PC-3 (cell line): Measurements from ENCODE around the gene IL1F10.

Source experiments
- EZH2 ChIP-seq: fragments of 300-600 bp; sonication (generic); IDR thresholded peaks from one replicate; pipeline ENCODE4 v1.6.1; 2017; ENCODE audit warnings: antibody characterized with exemption, mild to moderate bottlenecking, low read length; ENCODE audit not compliant: unreplicated experiment
- TF ChIP-seq, protein P1 (sequence below): fragments of 300-600 bp; sonication (generic); conservative IDR thresholded peaks from 2 replicates; pipeline ENCODE4 v1.5.1; 2017; ENCODE audit warnings: antibody characterized with exemption, low read depth, mild to moderate bottlenecking, low read length

DNA sequence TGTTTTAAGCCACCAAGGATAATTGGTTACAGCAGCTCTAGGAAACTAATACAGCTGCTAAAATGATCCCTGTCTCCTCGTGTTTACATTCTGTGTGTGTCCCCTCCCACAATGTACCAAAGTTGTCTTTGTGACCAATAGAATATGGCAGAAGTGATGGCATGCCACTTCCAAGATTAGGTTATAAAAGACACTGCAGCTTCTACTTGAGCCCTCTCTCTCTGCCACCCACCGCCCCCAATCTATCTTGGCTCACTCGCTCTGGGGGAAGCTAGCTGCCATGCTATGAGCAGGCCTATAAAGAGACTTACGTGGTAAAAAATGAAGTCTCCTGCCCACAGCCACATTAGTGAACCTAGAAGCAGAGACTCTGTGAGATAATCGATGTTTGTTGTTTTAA is 3.5 kb upstream of the IL1F10 start:
- TF ChIP-seq, protein P1, sequence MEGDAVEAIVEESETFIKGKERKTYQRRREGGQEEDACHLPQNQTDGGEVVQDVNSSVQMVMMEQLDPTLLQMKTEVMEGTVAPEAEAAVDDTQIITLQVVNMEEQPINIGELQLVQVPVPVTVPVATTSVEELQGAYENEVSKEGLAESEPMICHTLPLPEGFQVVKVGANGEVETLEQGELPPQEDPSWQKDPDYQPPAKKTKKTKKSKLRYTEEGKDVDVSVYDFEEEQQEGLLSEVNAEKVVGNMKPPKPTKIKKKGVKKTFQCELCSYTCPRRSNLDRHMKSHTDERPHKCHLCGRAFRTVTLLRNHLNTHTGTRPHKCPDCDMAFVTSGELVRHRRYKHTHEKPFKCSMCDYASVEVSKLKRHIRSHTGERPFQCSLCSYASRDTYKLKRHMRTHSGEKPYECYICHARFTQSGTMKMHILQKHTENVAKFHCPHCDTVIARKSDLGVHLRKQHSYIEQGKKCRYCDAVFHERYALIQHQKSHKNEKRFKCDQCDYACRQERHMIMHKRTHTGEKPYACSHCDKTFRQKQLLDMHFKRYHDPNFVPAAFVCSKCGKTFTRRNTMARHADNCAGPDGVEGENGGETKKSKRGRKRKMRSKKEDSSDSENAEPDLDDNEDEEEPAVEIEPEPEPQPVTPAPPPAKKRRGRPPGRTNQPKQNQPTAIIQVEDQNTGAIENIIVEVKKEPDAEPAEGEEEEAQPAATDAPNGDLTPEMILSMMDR, result no peak
- TF ChIP-seq EZH2, result no peak
